SHP77 treated with DMSO at 0.1 percent for 48 hours (cell line): ENCODE measurements around the gene LKAAEAR1.
A peak's percentile ranks its signal among the peaks of the same experiment; 100 is the strongest.
"Not testable (repeated sequence)": the region's sequence is repeated elsewhere in the genome, so short reads cannot be mapped to it uniquely, and the experiment has no call there.

Experiments
- DNase-seq: peaks from one replicate; lab custom pipeline; 2025; lab: John Stamatoyannopoulos, UW

The LKAAEAR1 gene

GRCh38 chr20:64083804-64084684, at the start of gene LKAAEAR1:
Gene LKAAEAR1 (minus strand): TSS chr20:64084398. CDS start chr20:64084219, 179 bp downstream.
- no peak for DNase-seq

DNA sequence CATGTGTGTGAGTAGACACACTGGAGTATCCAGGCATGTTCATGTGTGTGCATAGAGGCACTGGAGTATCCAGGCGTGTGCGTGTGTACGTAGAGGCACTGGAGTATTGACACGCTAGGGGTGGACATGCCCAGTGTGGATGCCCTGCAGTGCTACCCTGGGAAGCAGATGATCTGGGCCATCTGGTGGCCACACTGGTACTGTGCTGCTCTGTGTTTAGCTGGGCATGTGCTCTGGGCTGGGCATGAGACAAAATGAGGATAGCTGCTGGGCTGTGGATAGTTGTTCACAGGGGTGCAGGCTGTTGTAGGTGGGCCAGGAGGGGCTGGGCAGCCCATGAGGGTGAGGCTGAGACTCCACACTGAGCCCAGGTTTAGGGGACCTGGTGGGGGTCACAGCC, 47.2 kb upstream of the LKAAEAR1 start:
- DNase-seq = peak; percentile 62

- no peak for DNase-seq
Measured at GRCh38 chr20:64130876-64131275, 46.7 kb upstream of the LKAAEAR1 start.

DNA sequence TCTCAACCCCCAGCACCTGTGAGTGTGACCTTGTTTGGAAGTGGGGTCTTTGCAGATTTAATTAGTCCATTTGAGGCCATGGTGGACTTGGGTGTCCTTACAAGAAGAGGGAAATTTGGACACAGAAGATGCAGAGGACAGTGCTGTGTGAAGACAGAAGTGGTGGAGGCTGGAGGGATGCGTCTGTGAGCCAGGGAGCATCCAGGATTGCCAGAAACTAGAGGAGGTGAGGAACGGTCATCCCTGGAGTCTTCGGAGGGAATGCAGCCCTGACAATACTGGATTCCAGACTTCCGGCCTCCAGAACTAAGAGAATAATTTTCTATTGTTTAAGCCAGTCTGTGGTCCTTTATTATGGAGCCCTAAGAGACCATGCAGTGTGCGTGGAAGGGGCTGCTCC, 46.1 kb upstream of the LKAAEAR1 start:
- no peak for DNase-seq

- DNase-seq = no peak
Measured at GRCh38 chr20:64129146-64129782, 45.1 kb upstream of the LKAAEAR1 start.

- not testable (repeated sequence) for DNase-seq
Measured at GRCh38 chr20:64123517-64123916, 39.3 kb upstream of the LKAAEAR1 start.

DNA sequence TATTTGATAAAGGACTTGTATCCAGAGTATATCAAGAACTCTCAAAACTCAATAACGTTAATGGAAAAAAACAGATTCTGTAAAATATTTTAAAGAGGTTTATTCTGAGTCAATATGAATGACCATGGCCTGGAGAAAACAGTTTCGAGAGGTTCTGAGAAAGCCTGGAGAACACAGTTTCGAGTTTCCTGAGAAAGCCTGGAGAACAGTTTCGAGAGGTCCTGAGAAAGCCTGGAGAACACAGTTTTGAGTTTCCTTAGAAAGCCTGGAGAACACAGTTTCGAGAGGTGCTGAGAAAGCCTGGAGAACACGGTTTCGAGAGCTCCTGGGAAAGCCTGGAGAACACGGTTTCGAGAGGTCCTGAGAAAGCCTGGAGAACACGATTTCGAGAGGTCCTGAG, 38.7 kb upstream of the LKAAEAR1 start:
- DNase-seq = not testable (repeated sequence)

- no peak for DNase-seq
Measured at GRCh38 chr20:64121586-64121985, 37.4 kb upstream of the LKAAEAR1 start.

DNA sequence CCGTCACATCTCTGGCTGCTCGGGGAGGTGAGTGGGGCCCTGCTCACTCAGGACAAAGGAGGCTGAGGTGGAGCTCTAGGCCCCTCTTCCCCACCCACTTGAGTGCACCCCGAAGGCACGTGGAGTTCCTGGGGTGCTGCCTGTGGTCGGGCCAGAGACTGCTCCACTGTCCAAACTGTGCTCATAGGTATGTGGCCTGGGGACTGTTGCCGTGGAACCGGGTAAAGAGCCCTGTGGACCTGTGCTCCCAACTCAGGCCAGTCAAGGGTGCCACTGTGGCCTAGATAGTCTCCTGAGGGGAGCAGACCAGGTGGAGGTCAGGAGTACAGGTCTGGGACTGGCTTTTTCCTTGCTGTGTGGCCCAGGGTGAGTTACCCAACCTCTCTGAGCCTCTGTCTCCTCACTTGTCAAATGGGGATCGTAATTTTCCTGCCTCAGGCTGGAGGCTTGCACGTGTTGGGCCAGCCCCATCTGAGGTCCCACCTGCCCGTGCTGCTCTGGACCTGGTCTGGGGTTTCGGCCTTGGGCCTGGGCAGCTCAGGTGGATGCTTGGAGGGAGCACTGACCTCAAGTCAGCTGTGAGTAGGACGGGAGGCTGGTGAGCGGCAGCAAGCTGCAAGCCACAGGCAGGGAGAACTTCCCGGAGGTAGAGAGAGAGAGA, 35.6 kb upstream of the LKAAEAR1 start:
- DNase-seq = no peak

DNA sequence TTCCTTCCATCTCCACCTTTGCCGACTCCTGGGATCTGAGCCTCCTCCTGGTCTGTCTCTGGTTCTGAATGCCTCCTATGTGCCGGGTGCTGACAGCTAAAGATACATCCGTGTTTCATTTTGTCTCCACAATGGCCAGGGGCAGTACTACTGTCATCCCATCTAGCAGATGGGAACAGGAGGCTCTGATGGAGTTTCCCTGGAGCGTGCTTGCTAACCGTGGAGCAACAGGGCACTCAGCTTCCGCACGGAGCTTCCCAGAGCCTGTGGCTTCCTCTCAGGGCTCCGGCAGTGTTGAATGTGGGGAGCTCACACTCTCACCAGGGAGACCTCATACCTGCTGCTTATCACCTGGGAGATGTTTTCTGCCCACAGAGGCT, 35.1 kb upstream of the LKAAEAR1 start:
- DNase-seq = no peak

GRCh38 chr20:64117432-64117777, 33.2 kb upstream of the LKAAEAR1 start:
- DNase-seq = not testable (repeated sequence)

- no peak for DNase-seq
Measured at GRCh38 chr20:64116541-64117431, 32.6 kb upstream of the LKAAEAR1 start.

DNA sequence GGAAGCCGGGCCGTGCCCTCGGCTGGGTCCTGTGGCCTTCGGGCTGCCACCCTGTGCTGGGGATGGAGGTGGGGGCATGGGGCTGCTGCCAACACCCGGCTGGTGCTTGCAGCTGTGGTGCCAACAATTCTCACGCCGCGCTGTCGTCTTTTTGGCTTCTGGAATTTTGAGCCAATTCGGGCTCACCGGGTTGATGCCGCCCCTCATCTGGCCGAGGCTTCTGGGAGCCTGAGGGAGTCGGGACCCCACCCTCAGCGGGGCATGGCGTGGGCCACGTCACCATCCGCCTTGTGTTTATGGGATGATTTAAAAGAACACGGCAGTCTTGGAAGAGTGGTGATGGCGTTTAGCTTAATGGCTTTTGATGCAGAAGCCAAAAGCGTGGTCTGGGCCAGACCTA, 31.8 kb upstream of the LKAAEAR1 start:
- no peak for DNase-seq

DNA sequence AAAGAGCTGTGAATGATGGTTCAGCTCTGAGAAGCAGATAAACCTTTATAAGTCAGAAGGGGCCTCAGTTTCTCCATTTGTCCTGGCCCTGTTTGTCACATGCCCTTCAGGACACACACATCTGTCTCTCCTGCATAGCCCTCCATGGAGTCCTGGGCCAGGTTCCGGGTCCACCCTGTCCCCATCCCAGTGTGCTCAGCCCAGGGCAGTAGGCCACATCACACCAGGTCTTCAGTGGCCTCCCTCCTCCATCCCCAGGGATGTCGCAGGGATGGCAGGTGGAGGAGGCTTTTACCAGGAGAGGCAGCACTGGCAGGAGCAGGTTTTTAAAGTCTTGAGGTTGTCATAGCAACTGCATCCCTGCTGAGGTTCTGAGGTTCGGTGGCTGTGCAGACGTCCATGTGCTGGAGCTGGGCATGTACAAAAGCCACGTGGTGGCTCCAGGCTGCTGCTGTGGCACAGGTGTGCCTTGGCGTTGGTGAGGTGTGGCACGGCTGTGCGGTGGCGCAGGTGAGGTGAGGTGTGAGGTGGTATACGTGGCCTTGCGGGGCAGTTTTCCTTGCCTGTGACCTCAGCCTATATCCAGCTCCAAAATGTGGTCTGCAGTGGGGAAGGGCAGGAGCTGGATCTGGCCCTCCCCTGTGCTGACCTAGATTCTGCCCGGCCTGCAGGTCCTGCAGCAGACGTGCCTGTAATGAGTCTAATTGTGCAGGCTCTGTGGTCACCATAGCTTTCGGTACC, 31.1 kb upstream of the LKAAEAR1 start:
- no peak for DNase-seq

DNA sequence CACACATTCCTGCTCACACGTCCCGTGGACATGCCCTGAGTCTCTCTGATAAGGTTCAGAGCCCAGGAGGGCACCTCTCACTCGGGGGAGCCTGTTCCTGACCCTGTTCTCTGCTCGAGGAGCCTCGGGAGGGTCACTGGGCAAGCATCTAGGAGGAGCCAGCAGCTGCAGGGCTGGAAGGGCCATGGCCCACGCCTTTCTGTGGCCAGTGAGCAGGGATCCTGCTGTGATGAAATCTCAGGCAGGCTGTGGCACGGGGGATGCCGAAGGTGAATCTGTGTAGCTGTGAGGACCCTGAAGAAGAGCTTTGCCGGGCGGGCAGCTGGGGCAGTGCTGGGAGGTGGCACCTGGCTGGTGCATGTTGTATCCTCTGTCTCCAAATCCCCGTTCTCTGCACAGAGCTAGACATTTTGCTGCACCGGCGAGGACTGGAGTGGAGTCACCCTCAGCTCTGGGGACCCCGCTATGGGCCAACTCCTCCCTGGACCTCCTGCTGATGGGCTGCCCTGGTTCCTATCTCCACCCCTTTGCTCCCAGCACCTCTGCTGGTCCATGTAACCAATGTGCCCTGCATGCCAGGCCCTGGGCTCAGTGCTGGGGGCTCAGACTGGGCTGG, 30.3 kb upstream of the LKAAEAR1 start:
- no peak for DNase-seq

GRCh38 chr20:64113796-64114355, 29.7 kb upstream of the LKAAEAR1 start:
- no peak for DNase-seq

DNA sequence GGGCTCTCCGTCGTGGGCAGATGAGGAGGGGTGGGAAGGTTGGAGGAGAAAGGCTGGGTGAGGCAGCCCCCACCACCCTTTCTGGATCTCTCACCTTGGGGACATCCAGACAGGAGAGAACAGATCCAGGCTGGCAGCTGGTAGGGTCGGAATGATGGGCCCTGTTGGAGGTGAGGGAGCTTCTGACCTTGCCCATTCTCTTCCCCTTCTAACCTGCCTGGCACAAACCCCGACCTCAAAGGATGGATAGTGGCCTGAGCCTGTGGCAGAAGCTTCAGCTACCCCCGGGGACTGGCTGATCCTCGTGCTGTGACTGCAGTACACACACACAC, 29.2 kb upstream of the LKAAEAR1 start:
- no peak for DNase-seq

DNA sequence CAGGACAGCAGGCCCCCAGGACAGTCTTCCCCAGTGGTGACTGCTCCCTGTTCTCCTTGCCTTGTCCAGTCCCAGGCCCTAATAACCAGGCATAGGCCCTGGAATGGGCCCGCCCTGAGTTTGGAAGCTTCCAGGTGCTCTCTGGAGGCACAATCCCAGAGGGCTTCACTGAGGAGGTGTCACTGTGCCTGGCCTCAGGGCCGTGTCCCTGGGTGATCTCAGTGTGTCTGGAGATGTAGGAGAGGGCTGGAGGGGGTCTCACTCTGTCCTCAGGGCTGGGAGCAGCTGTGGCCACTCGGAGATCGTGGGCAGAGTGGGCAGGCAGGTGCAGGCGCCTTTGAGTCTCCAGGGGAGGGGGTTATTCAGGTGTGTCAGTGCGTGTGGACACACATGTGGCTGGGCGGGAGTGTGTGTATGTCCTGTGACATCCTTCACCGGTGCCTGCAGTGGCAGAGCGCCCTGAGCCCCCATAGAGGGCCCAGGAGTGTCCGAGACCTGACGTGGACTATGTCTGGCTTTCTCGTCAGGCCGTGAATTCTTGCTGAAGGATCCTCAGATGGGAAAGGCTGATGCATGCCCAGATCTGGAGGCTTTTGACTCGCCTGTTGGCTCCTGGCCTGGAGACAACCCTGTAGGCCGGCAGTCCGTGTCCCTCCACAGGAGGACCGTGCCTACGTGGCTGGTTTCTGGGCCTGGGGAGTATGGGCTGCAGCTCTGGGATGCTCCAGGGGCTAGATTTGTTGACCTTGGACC, 28.7 kb upstream of the LKAAEAR1 start:
- DNase-seq = no peak

- no peak for DNase-seq
Measured at GRCh38 chr20:64111841-64112641, 27.8 kb upstream of the LKAAEAR1 start.
